Left ventricle myocardium inferior (tissue), 1 donor: ENCODE data around the gene RFC3. TPM values are rescaled to one million over a fixed set of nuclear protein-coding genes. Genes with fewer than 3 reads are reported as not detected.

ENCODE experiments used
- DNase-seq: peaks from one replicate; pipeline ENCODE4 v3.0.0-alpha.2; 2020
- H3K27ac ChIP-seq: fragments of 200-600 bp; replicated peaks from 2 replicates; pipeline ENCODE4 v1.8.0; 2021
- H3K27me3 ChIP-seq: fragments of 200-600 bp; 2 replicates; pipeline ENCODE4 v1.8.0; 2021; ENCODE audit warnings: low read depth
- H3K36me3 ChIP-seq: fragments of 200-600 bp; 2 replicates; pipeline ENCODE4 v1.8.0; 2021
- H3K4me1 ChIP-seq: fragments of 200-600 bp; 2 replicates; pipeline ENCODE4 v1.8.0; 2021
- H3K4me3 ChIP-seq: fragments of 200-600 bp; 2 replicates; pipeline ENCODE4 v1.8.0; 2021; ENCODE audit warnings: mild to moderate bottlenecking, moderate library complexity
- H3K9me3 ChIP-seq: fragments of 200-600 bp; replicated peaks from 2 replicates; pipeline ENCODE4 v1.8.0; 2021
- intact Hi-C: fragments of 100-400 bp; cut with micrococcal nuclease; formaldehyde crosslinking; loops from one replicate; pipeline ENCODE4 v1.11.0; 2022
- total RNA-seq: library from RNA; stranded (reverse); fragmentation: NEBNext Ultra II Directional; extraction: Animal tissue kit (Norgen Biotek cat#: 25700); gene quantifications from one replicate; pipeline ENCODE4 v1.2.1, GENCODE V29; 2021
- TF ChIP-seq, protein P1 (sequence below): fragments of 200-600 bp; IDR thresholded peaks from 2 replicates; pipeline ENCODE4 v1.8.0; 2021; ENCODE audit warnings: antibody characterized with exemption, mild to moderate bottlenecking, borderline replicate concordance
- donor health status: DM: no; HTN: yes; CAD: no; lungs with severe emphysema.

RFC3 gene
- total RNA-seq, 1 donor from 2014 or later, result 4.2 TPM

DNA sequence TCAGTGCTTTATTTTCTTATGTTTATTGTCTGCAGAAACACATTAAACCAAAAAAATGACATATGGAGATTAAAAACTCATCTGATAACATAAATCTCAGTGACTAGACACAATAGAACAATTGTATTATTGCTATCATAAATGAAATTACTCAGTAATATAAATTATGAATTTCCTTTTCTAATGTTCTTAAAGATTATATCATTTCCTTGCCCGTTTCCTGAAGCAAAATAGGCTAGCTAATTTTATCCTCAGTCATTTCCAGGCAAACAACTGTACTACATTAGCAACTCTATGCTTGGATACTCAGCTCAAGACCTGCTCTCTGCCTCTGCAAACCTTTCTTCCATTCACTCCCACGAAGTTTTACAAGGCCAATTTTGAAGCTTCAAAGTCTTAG is 61.2 kb downstream of the RFC3 start:
- Histone ChIP-seq H3K27me3 (no peaks in the 10 kb centered on the region), H3K4me3 (no peak overlapping the region), H3K36me3 (no peaks in the 10 kb centered on the region), H3K4me1 (peaks cover 16% of the 10 kb centered on the region), H3K27ac (no peak overlapping the region), H3K9me3 (no peaks in the 10 kb centered on the region)
- DNase-seq, result no peak
- intact Hi-C loops, result no loop called here
- TF ChIP-seq, protein P1, sequence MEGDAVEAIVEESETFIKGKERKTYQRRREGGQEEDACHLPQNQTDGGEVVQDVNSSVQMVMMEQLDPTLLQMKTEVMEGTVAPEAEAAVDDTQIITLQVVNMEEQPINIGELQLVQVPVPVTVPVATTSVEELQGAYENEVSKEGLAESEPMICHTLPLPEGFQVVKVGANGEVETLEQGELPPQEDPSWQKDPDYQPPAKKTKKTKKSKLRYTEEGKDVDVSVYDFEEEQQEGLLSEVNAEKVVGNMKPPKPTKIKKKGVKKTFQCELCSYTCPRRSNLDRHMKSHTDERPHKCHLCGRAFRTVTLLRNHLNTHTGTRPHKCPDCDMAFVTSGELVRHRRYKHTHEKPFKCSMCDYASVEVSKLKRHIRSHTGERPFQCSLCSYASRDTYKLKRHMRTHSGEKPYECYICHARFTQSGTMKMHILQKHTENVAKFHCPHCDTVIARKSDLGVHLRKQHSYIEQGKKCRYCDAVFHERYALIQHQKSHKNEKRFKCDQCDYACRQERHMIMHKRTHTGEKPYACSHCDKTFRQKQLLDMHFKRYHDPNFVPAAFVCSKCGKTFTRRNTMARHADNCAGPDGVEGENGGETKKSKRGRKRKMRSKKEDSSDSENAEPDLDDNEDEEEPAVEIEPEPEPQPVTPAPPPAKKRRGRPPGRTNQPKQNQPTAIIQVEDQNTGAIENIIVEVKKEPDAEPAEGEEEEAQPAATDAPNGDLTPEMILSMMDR, result no peak

DNA sequence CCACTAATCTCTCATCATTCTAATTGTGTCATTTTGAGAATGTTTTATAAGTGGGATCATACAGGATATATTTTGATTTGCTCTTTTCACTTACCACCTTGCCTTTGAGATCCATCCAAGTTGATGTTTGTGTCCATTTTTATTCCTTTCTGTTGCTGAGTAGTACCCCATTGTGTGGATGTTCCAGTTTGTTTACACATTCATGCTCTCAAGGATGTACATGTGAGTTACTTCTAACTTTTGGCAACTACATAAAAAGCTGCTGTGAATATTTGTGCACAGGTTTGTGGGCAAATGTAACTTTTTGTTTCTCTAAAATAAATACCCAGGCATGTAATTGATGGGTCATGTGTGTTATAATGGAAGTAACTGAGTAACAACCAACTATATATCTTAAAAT is 64.9 kb downstream of the RFC3 start:
- Histone ChIP-seq H3K36me3 (no peaks in the 10 kb centered on the region), H3K4me3 (no peak overlapping the region), H3K4me1 (peaks cover 10% of the 10 kb centered on the region), H3K9me3 (no peaks in the 10 kb centered on the region), H3K27ac (no peak overlapping the region), H3K27me3 (no peaks in the 10 kb centered on the region)
- no peak for DNase-seq
- intact Hi-C loops, result no loop called here
- TF ChIP-seq, protein P1, result no peak

DNA sequence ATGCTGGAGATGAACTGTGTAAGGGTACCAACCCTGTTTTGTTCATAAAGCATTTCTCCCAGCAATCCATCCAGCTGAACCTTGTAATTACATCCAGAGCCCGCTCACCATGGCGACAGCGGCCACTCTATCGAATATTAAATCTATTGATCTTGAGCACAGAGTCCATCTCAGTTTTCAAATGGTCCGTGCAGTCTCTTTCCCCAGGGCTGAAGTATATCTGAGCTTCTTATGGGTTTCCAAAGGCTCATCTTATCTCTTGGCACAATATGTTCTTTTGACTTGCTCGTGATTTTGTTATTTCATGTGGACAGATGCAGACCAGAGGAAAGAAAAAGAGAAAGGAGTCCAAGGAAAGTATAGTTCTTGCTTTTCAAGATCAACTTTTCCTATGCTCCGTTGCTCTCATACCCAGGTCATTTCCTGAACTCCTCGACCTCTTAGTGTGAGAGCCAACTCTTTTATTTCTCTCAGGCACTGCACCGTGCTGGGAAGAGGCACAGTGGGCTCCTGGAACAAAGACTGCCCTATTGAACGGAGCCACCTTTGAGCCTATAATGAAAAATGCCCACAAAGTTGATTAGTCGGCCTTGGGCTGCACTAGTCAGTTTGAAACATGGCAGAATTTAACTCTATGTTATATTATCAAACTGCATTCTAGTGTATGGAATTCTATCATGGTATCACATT is 66.7 kb downstream of the RFC3 start:
- TF ChIP-seq, protein P1, result no peak
- intact Hi-C loops, result no loop called here
- H3K27ac ChIP-seq, result no peak overlapping the region
- peaks cover 6% of the 10 kb centered on the region for H3K4me1 ChIP-seq
- no peaks in the 10 kb centered on the region for H3K36me3 ChIP-seq
- H3K27me3 ChIP-seq, result no peaks in the 10 kb centered on the region
- DNase-seq, result no peak
- no peaks in the 10 kb centered on the region for H3K9me3 ChIP-seq
- no peak overlapping the region for H3K4me3 ChIP-seq
